ENCODE results near the gene CPEB1.
A peak's percentile ranks its signal among the peaks of the same experiment; 100 is the strongest.

CPEB1 gene

GRCh38 chr15:82647045-82647834 lies at the start of gene CPEB1:
Gene CPEB1, minus strand, starts transcription at chr15:82647363. Its CDS starts 18,904 bp downstream, at chr15:82628459.
- peak; percentile 35 for DNase-seq

GRCh38 chr15:82692171-82692570 lies 45.0 kb upstream of the CPEB1 start:
- DNase-seq, result no peak

- DNase-seq, result no peak
Observed at GRCh38 chr15:82689147-82689546, 42.0 kb upstream of the CPEB1 start.

- no peak for DNase-seq
Observed at GRCh38 chr15:82688691-82689090, 41.5 kb upstream of the CPEB1 start.

- no peak for DNase-seq
Observed at GRCh38 chr15:82681371-82681770, 34.2 kb upstream of the CPEB1 start.

- DNase-seq, result peak; percentile 79
Observed at GRCh38 chr15:82680200-82681102, 33.3 kb upstream of the CPEB1 start.

- DNase-seq, result no peak
Observed at GRCh38 chr15:82679626-82680199, 32.5 kb upstream of the CPEB1 start.

GRCh38 chr15:82677720-82678323 lies 30.7 kb upstream of the CPEB1 start:
- DNase-seq, result no peak

- no peak for DNase-seq
Observed at GRCh38 chr15:82674873-82675272, 27.7 kb upstream of the CPEB1 start.

GRCh38 chr15:82670699-82671098 lies 23.5 kb upstream of the CPEB1 start:
- DNase-seq, result no peak

GRCh38 chr15:82666606-82667005 lies 19.4 kb upstream of the CPEB1 start:
- no peak for DNase-seq

GRCh38 chr15:82664021-82664420 lies 16.9 kb upstream of the CPEB1 start:
- DNase-seq, result no peak

- peak; percentile 38 for DNase-seq
Observed at GRCh38 chr15:82663186-82663600, 16.0 kb upstream of the CPEB1 start.

- DNase-seq, result no peak
Observed at GRCh38 chr15:82662641-82663040, 15.5 kb upstream of the CPEB1 start.

GRCh38 chr15:82660378-82660777 lies 13.2 kb upstream of the CPEB1 start:
- DNase-seq, result no peak

GRCh38 chr15:82656641-82657266 lies 9.6 kb upstream of the CPEB1 start:
- DNase-seq, result no peak

- no peak for DNase-seq
Observed at GRCh38 chr15:82655606-82656005, 8.4 kb upstream of the CPEB1 start.

GRCh38 chr15:82653483-82654168 lies 6.5 kb upstream of the CPEB1 start:
- no peak for DNase-seq

- DNase-seq, result no peak
Observed at GRCh38 chr15:82651708-82652107, 4.5 kb upstream of the CPEB1 start.

GRCh38 chr15:82650046-82650670 lies 3.0 kb upstream of the CPEB1 start:
- DNase-seq, result no peak

- no peak for DNase-seq
Observed at GRCh38 chr15:82649226-82649999, 2.2 kb upstream of the CPEB1 start.

All from stimulated activated CD4-positive, alpha-beta T cell treated with anti-CD3 and anti-CD28 coated beads, Interleukin-1b, Interleukin-23, amount 100 ng/mL, for 48 hours (primary cell).